Keratinocyte (primary cell): ENCODE data around the gene DLG2. TPM values are rescaled to one million over a fixed set of nuclear protein-coding genes. Genes with fewer than 3 reads are reported as not detected.

Source experiments
- DNase-seq: peaks from one replicate; pipeline ENCODE4 v3.0.0-alpha.2; 2011; ENCODE audit warnings: low read depth, missing footprints, low spot score
- FAIRE-seq: peaks from 2 replicates; lab custom pipeline; 2011; peaks lifted over from hg19 to GRCh38; lab: Jason Lieb, UNC
- H2AFZ ChIP-seq: 2 replicates; pipeline ENCODE4 v1.6.0; 2012; ENCODE audit warnings: low read length, control low read depth, inconsistent platforms; ENCODE audit not compliant: control insufficient read depth
- H3K27ac ChIP-seq: 2 replicates; pipeline ENCODE4 v1.5.1; 2011; ENCODE audit warnings: low read length; ENCODE audit not compliant: control insufficient read depth, insufficient read depth
- H3K27me3 ChIP-seq: 3 replicates; pipeline ENCODE4 v1.6.0; 2011; ENCODE audit warnings: low read length; ENCODE audit not compliant: control insufficient read depth, insufficient read depth; ENCODE audit errors: extremely low read depth
- H3K36me3 ChIP-seq, 2 experiments: 2 replicates in 1 of 2; 3 replicates in 1 of 2; pipeline ENCODE4 v1.5.1; 2011; ENCODE audit warnings: low read length in 2 of 2, mild to moderate bottlenecking in 1 of 2; ENCODE audit not compliant: control insufficient read depth in 2 of 2, insufficient read depth in 2 of 2; ENCODE audit errors: extremely low read depth in 1 of 2
- H3K4me1 ChIP-seq: 3 replicates; pipeline ENCODE4 v1.5.1; 2011; ENCODE audit warnings: low read length; ENCODE audit not compliant: control insufficient read depth, insufficient read depth; ENCODE audit errors: extremely low read depth
- H3K4me2 ChIP-seq: 3 replicates; pipeline ENCODE4 v1.6.0; 2011; ENCODE audit warnings: low read depth, low read length; ENCODE audit not compliant: control insufficient read depth, insufficient read depth; ENCODE audit errors: extremely low read depth
- H3K4me3 ChIP-seq, 3 experiments: fragments of 200-600 bp in 1 of 3; sonication (generic) in 1 of 3; 2 replicates in 2 of 3; 3 replicates in 1 of 3; pipeline ENCODE4 v1.5.1; 2011 to 2016; ENCODE audit warnings: low read length in 3 of 3, mild to moderate bottlenecking in 3 of 3, control low read depth in 2 of 3, inconsistent platforms in 1 of 3, low read depth in 1 of 3, mixed read lengths in 1 of 3, mixed run types in 1 of 3, moderate library complexity in 1 of 3; ENCODE audit not compliant: control insufficient read depth in 2 of 3, insufficient read depth in 2 of 3; ENCODE audit errors: extremely low read depth in 1 of 3
- H3K79me2 ChIP-seq: 2 replicates; pipeline ENCODE4 v1.6.0; 2012; ENCODE audit warnings: low read length; ENCODE audit not compliant: control insufficient read depth, insufficient read depth
- H3K9ac ChIP-seq: 3 replicates; pipeline ENCODE4 v1.6.0; 2011; ENCODE audit warnings: low read length; ENCODE audit not compliant: control insufficient read depth, insufficient read depth; ENCODE audit errors: extremely low read depth
- H3K9me1 ChIP-seq: 3 replicates; pipeline ENCODE4 v1.6.0; 2011; ENCODE audit warnings: low read length; ENCODE audit not compliant: control insufficient read depth, insufficient read depth; ENCODE audit errors: extremely low read depth
- H3K9me3 ChIP-seq: 2 replicates; pipeline ENCODE4 v1.5.1; 2012; ENCODE audit warnings: low read depth, low read length; ENCODE audit not compliant: control insufficient read depth
- H4K20me1 ChIP-seq: 3 replicates; pipeline ENCODE4 v1.6.0; 2011; ENCODE audit warnings: low read length; ENCODE audit not compliant: control insufficient read depth, insufficient read depth; ENCODE audit errors: extremely low read depth
- CTCF ChIP-seq, 3 experiments: IDR thresholded peaks in 1 of 3; conservative IDR thresholded peaks in 1 of 3; optimal IDR thresholded peaks in 1 of 3; 2 replicates in 2 of 3; 3 replicates in 1 of 3; pipeline versions ENCODE3 to v1.5.1; 2011; ENCODE audit warnings: low read length in 3 of 3, mild to moderate bottlenecking in 3 of 3, moderate library complexity in 2 of 3, control low read depth in 1 of 3, inconsistent platforms in 1 of 3; ENCODE audit not compliant: insufficient read depth in 2 of 3; ENCODE audit errors: extremely low read depth in 1 of 3
- EZH2 ChIP-seq: IDR thresholded peaks from one replicate; pipeline ENCODE4 v1.6.1; 2012; ENCODE audit warnings: inconsistent platforms, mild to moderate bottlenecking, low read length, moderate library complexity
- dilution Hi-C: fragments of 300-500 bp; cut with MboI; formaldehyde crosslinking; loops from one replicate; pipeline ENCODE4 v1.7.0; 2020; ENCODE audit warnings: low sequenced_read_pairs; ENCODE audit not compliant: extremely low pct_ligation_motif_present
- polyA plus RNA-seq, 5 experiments: library from polyadenylated mRNA; depleted of rRNA in 3 of 5; stranded (reverse) in 3 of 5; stranded (forward) in 1 of 5; unstranded in 1 of 5; fragments of >200 nt; gene quantifications; 1 replicate in 1 of 5; 2 replicates in 3 of 5; 3 replicates in 1 of 5; pipeline versions ENCODE4 v1.2.1 to v1.2.3, GENCODE V29; 2011 to 2012; ENCODE audit warnings: missing spikeins in 2 of 5, low read depth in 1 of 5, low replicate concordance in 1 of 5

DLG2 gene
- polyA plus RNA-seq, 1 donor (not counting 4 experiments of a cell fraction or from before 2014, with no cell fraction given) = 0.55 TPM

- Histone ChIP-seq H3K79me2 (no peaks in the 10 kb centered on the region), H2AFZ (no peak overlapping the region), H3K4me1 (no peaks in the 10 kb centered on the region), H3K27ac (no peak overlapping the region), H3K4me2 (no peak overlapping the region), H3K4me3 (no peak overlapping the region), H3K36me3 (no peaks in the 10 kb centered on the region), H3K9me1 (no peaks in the 10 kb centered on the region), H3K27me3 (no peaks in the 10 kb centered on the region), H3K9ac (no peak overlapping the region), H3K9me3 (no peaks in the 10 kb centered on the region), H4K20me1 (no peaks in the 10 kb centered on the region)
- no peak for DNase-seq
- TF ChIP-seq EZH2 (no peak), CTCF (optimal IDR thresholded peaks at IDR 0.05 in 1 of 3, IDR thresholded peaks at IDR 0.05 in 1 of 3, conservative IDR thresholded peaks at IDR 0.05 in 1 of 3; ENCODE audit: extremely low read depth in 1 of 3, insufficient read depth in 2 of 3, low read length in 3 of 3) (no peak)
- dilution Hi-C loops = no loop called here
- FAIRE-seq = no peak
Observed at GRCh38 chr11:83938148-83938547, 1689.0 kb downstream of the DLG2 start.

- dilution Hi-C loops = no loop called here
- no peaks in the 10 kb centered on the region for H3K27me3 ChIP-seq
- H3K4me2 ChIP-seq = no peak overlapping the region
- TF ChIP-seq CTCF (optimal IDR thresholded peaks at IDR 0.05 in 1 of 3, IDR thresholded peaks at IDR 0.05 in 1 of 3, conservative IDR thresholded peaks at IDR 0.05 in 1 of 3; ENCODE audit: extremely low read depth in 1 of 3, insufficient read depth in 2 of 3, low read length in 3 of 3) (no peak), EZH2 (no peak)
- no peak overlapping the region for H2AFZ ChIP-seq
- no peaks in the 10 kb centered on the region for H3K4me1 ChIP-seq
- no peaks in the 10 kb centered on the region for H3K9me3 ChIP-seq
- no peak overlapping the region for H3K27ac ChIP-seq
- H3K36me3 ChIP-seq = no peaks in the 10 kb centered on the region
- FAIRE-seq (no peak), DNase-seq (no peak)
- no peaks in the 10 kb centered on the region for H3K79me2 ChIP-seq
- H3K9me1 ChIP-seq = no peaks in the 10 kb centered on the region
- no peaks in the 10 kb centered on the region for H4K20me1 ChIP-seq
- H3K9ac ChIP-seq = no peak overlapping the region
- H3K4me3 ChIP-seq = no peak overlapping the region
Observed at GRCh38 chr11:83933008-83933407, 1694.1 kb downstream of the DLG2 start.
